Mucosa of stomach (tissue), 1 donor: ENCODE measurements around the gene TRAPPC4.
A peak's percentile ranks its signal among the peaks of the same experiment; 100 is the strongest.
"Not testable (repeated sequence)": the region's sequence is repeated elsewhere in the genome, so short reads cannot be mapped to it uniquely, and the experiment has no call there.

Experiments used
- H3K27me3 ChIP-seq: one replicate; pipeline ENCODE4 v1.7.0; 2013; ENCODE audit warnings: mild to moderate bottlenecking, low read length; ENCODE audit not compliant: control insufficient read depth, insufficient read depth
- H3K36me3 ChIP-seq: one replicate; pipeline ENCODE4 v1.7.0; 2013; ENCODE audit warnings: low read length; ENCODE audit not compliant: control insufficient read depth, insufficient read depth
- H3K4me1 ChIP-seq: one replicate; pipeline ENCODE4 v1.7.0; 2013; ENCODE audit warnings: mild to moderate bottlenecking, low read length; ENCODE audit not compliant: control insufficient read depth, insufficient read depth
- H3K4me3 ChIP-seq: one replicate; pipeline ENCODE4 v1.7.0; 2013; ENCODE audit warnings: low read length
- H3K9ac ChIP-seq: one replicate; pipeline ENCODE4 v1.7.0; 2013; ENCODE audit warnings: mild to moderate bottlenecking, low read length, moderate library complexity
- H3K9me3 ChIP-seq: one replicate; pipeline ENCODE4 v1.7.0; 2013; ENCODE audit warnings: mild to moderate bottlenecking, low read length, moderate library complexity; ENCODE audit not compliant: control insufficient read depth
- donor health status: Pancreatic carcinoma.

Gene TRAPPC4

DNA sequence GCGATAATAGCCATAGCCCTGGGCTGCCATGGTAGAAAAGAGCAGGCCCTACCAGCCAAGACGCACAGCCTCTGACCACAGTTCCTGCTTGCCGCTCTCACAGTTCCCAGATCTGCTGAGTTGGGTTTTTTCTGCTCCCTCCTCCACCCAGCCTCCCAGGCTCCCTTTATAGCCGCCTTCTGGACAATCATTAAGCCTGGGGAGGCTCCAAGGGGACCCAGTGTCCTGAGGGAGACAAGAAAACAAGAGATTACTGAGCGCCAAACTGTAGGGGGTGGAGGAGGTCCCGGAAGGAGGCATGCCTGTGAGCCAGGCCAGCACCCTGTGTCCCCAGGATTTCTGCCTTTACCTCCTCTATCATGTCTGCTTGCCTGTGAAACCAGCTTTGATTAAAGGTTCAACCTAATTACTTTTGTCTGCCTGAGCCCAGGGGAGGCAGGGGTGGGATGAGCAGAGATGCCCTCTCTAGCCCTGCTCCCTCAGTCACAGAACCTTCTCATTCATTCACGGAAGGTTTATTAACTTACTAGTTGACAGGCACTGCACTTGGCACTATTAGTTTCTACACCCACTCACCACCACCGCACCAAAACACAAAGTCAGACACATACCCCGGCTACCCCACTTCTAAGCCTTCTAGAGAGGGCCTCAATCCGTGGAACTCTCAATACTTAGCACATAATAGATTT, 10.9 kb downstream of the TRAPPC4 start:
- no peaks in the 10 kb centered on the region for H3K36me3 ChIP-seq
- no peaks in the 10 kb centered on the region for H3K27me3 ChIP-seq
- H3K9me3 ChIP-seq: no peaks in the 10 kb centered on the region
- peaks cover 42% of the 10 kb centered on the region for H3K4me1 ChIP-seq
- H3K9ac ChIP-seq: peak overlapping the region; percentile 83
- H3K4me3 ChIP-seq: peak overlapping the region; percentile 67

DNA sequence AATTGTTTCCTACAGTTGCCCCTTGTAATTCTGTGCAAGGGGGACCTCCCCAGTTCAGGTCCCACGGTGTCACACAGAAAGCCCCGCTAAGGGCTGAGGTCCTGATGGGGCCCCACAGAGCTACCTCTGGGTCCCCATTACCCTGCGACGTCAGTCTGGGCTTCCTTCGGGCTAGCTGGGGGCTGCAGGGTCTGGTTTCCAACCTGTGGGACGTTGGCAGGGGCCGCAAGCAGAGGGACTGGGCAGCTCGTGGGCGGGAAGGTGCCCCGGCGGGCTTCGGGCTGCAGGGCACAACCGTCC, 11.4 kb downstream of the TRAPPC4 start:
- H3K27me3 ChIP-seq: no peaks in the 10 kb centered on the region
- peak overlapping the region; percentile 67 for H3K4me3 ChIP-seq
- H3K36me3 ChIP-seq: no peaks in the 10 kb centered on the region
- no peaks in the 10 kb centered on the region for H3K9me3 ChIP-seq
- H3K4me1 ChIP-seq: peaks cover 37% of the 10 kb centered on the region
- peak overlapping the region; percentile 83 for H3K9ac ChIP-seq

DNA sequence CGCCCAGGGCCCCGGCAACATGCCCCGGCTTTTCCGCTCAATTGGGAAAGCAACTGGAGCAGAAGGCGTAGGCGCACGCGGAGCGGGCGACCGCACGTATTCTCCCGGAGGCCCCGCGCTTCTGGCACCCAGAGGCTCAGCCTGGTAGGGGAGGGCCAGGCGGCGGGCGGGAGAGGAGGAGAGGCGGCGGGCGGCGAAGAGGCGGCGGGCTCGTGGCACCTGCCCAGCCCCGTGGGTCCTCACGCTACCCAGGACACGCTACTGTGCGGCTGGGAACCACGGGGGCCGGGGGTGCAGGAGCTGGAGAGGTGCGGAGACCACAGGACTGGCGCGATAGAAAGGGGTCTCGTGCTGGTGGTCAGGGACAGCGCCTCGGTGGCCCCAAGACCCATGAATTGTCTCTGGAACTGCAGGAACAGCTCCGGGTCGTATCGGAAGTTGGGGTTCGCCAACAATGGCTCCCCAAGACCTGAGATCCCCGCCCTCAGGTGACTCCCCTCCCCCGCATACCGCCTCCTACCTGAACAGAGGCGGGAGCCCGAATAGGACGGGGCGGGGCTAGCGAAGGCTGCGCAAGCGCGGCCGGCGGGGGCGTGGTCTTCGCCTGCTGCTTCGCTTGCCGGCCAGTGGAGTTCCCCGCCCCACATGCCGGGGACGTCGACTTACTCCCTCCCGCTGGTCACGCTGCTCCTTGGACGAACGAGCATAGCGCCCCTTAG, 11.9 kb downstream of the TRAPPC4 start, which contains the start of gene SLC37A4:
Gene SLC37A4 (minus strand): TSS at position 549 of the 719 bp plus-strand sequence.
- Histone ChIP-seq H3K4me1 (peaks cover 34% of the 10 kb centered on the region), H3K36me3 (no peaks in the 10 kb centered on the region), H3K4me3 (peak within 1 kb of the TSS; percentile 67), H3K9ac (peak within 1 kb of the TSS; percentile 83), H3K9me3 (no peaks in the 10 kb centered on the region), H3K27me3 (no peaks in the 10 kb centered on the region)

DNA sequence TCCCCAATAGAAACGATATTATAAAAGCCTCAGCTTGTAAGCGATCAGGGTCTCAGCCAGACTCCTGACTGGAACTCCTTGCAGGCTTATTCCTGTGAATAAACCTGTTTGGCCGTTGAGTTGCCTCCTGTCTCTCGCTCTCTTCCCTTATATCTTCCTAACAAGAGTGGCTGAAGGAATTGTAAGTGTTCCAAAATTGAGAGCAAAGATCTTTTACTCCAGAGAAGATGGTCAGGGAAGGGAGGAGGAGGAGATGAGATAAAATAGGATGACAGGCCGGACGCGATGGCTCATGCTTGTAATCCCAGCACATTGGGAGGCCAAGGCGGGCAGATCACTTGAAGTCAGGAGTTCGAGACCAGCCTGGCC, 13.3 kb downstream of the TRAPPC4 start:
- no peaks in the 10 kb centered on the region for H3K36me3 ChIP-seq
- H3K27me3 ChIP-seq: no peaks in the 10 kb centered on the region
- H3K9me3 ChIP-seq: no peaks in the 10 kb centered on the region
- no peak overlapping the region for H3K4me3 ChIP-seq
- no peak overlapping the region for H3K9ac ChIP-seq
- H3K4me1 ChIP-seq: peaks cover 30% of the 10 kb centered on the region

DNA sequence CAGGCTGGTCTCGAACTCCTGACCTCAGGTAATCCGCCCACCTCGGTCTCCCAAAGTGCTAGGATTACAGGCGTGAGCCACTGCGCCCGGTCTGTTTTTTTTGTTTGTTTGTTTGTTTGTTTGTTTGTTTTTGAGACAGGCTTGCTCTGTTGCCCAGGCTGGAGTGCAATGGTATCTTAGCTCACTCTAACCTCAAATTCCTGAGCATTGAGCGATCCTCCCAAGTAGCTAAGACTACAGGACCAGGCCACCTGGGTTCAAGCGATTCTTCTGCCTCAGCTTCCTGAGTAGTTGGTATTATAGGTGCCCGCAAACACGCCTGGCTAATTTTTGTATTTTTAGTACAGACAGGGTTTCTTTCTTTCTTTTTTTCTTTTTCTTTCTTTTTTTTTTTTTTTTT, 14.9 kb downstream of the TRAPPC4 start:
- H3K9me3 ChIP-seq, H3K27me3 ChIP-seq, H3K4me3 ChIP-seq, H3K36me3 ChIP-seq, H3K9ac ChIP-seq: not testable (repeated sequence)
- peaks cover 16% of the 10 kb centered on the region for H3K4me1 ChIP-seq

DNA sequence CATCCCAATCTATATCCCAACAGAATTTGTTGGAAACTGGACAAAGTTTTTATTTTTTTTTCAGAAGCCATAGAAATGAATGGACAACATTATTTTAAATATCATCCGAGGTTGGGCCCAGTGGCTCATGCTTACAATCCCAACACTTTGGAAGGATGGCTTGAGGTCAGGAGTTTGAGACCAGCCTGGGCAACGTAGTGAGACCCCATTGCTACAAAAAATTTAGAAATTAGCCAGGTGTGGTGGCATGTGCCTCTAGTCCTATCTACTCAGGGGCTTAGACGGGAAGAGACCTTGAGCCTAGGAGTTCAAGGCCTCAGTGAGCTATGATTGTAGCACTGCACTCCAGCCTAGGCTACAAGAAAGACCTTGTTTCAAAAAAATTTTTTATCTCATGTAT, 16.2 kb downstream of the TRAPPC4 start:
- Histone ChIP-seq H3K27me3 (no peaks in the 10 kb centered on the region), H3K9ac (no peak overlapping the region), H3K4me1 (peaks cover 2% of the 10 kb centered on the region), H3K9me3 (no peaks in the 10 kb centered on the region), H3K4me3 (no peak overlapping the region), H3K36me3 (no peaks in the 10 kb centered on the region)

DNA sequence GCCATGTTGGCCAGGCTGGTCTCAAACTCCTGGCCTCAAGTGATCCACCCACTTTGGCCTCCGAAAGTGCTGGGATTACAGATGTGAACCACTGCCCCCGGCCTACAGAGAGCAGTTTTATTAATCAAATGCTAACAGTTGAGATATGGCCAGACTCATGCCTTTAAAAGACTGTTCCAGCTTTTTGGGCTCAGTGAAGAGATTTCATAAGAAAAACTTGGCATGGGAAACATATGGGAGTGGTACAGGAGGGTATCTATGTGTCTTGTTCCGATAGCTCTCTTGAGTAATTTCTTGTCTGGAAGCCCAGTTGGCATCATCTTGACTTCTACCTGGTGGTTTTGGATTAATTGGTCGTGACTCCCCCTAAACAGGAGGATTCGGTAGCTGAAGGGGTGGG, 20.3 kb downstream of the TRAPPC4 start:
- Histone ChIP-seq H3K4me3 (no peak overlapping the region), H3K9ac (no peak overlapping the region), H3K27me3 (no peaks in the 10 kb centered on the region), H3K36me3 (no peaks in the 10 kb centered on the region), H3K9me3 (no peaks in the 10 kb centered on the region), H3K4me1 (no peaks in the 10 kb centered on the region)

DNA sequence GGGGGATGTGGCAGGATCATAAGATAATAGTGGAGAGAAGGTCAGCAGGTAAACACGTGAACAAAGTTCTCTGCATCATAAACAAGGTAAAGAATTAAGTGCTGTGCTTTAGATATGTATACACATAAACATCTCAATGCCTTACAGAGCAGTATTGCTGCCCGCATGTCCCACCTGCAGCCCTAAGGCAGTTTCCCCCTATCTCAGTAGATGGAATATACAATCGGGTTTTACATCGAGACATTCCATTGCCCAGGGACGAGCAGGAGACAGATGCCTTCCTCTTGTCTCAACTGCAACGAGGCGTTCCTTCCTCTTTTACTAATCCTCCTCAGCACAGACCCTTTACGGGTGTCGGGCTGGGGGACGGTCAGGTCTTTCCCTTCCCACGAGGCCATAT, 20.9 kb downstream of the TRAPPC4 start:
- H3K4me1 ChIP-seq, H3K9ac ChIP-seq, H3K9me3 ChIP-seq, H3K4me3 ChIP-seq, H3K36me3 ChIP-seq, H3K27me3 ChIP-seq: not testable (repeated sequence)

DNA sequence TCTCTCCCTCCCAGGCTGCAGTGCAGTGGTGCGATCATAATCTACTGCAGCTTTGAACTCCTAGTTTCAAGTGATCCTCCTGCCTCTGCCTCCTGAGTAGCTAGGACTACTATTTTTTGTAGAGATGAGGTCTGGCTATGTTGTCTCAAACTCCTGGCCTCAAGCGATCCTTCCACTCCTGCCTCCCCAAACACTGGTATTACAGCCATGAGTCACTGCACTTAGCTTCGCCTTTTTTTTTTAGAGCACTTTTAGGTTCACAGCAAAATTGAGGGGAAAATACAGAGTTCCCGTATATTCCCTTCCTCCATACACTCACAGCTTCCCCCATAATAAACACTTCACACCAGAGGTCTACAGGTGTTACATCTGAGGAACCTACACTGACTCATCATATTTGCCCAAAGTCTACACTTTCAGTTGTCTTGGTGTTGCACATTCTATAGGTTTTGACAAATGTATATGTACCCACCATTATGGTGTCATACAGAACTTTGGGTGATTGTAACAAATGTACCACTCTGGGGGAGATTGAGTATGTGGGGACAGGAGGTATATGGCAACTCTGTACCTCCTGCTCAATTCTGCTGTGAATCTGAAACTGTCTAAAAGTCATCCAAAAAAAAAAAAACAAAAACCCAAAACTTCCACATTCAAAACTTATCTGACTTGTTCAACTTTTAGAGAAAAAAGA, 23.4 kb downstream of the TRAPPC4 start:
- H3K27me3 ChIP-seq: no peaks in the 10 kb centered on the region
- H3K4me3 ChIP-seq: no peak overlapping the region
- H3K9me3 ChIP-seq: no peaks in the 10 kb centered on the region
- H3K36me3 ChIP-seq: peaks cover 10% of the 10 kb centered on the region
- H3K4me1 ChIP-seq: no peaks in the 10 kb centered on the region
- no peak overlapping the region for H3K9ac ChIP-seq

DNA sequence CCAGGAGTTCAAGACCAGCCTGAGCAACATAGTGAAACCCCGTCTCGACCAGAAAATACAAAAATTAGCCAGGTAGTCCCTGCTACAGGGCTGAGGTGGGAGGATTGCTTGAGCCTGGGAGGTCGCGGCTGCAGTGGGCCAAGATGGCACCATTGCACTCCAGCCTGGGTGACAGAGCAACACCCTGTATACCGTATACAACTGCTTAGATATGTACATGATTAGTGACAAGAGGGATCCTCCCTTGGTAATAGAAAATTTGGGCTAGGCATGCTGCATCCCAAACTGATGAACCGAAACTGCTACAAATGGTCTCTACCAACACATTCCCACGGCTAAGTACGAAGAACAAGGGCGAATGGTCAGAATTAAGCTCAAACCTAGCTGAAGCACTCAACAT, 24.4 kb downstream of the TRAPPC4 start:
- H3K27me3 ChIP-seq: no peaks in the 10 kb centered on the region

DNA sequence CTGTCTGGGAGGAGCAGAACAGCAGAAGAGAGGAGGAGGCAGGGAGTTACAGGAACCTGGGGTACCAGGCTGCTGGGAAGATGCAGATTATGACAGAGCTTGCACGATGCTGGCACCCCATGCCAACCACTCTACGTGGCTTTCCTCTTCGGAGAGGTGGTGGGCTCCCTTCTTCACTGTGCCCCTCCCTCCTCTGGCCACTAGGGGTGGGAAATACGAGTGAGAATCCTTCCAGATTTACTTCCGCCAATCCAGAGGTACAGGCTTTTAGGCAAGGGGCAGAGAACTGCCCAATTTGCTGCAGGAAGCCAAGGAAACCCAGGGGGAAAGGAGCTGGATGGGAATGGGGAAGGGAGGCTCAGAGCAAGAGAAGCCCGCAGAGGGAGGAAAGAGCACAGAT, 26.1 kb downstream of the TRAPPC4 start:
- no peak overlapping the region for H3K9ac ChIP-seq
- no peaks in the 10 kb centered on the region for H3K9me3 ChIP-seq
- H3K4me3 ChIP-seq: no peak overlapping the region
- peaks cover 29% of the 10 kb centered on the region for H3K36me3 ChIP-seq
- no peaks in the 10 kb centered on the region for H3K4me1 ChIP-seq
- no peaks in the 10 kb centered on the region for H3K27me3 ChIP-seq

More for the DNA sequence above, 24.4 kb downstream of the TRAPPC4 start:
- Histone ChIP-seq H3K9ac (no peak overlapping the region), H3K9me3 (no peaks in the 10 kb centered on the region), H3K4me3 (no peak overlapping the region), H3K36me3 (peaks cover 17% of the 10 kb centered on the region), H3K4me1 (no peaks in the 10 kb centered on the region)

DNA sequence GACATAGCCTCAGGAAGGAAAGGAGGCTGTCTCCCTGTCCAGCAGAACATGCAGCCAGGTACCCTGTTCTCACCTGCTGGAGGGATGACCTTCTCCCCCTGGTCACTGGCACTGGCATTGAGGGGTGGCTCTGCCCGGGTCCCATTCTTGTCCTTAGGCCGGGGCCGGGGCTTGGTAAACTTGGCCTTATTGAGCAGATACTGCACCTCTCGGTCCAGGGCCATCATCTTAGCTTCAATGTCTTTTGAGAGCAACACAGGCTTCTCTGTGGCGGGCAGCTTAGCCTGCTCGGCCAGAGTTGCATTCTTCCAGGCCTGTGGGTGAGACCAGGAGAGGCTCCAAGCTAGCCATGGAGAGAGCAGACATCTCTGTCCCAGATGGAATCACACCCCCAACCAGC, 27.9 kb downstream of the TRAPPC4 start:
- H3K4me1 ChIP-seq: no peaks in the 10 kb centered on the region
- no peak overlapping the region for H3K9ac ChIP-seq
- H3K4me3 ChIP-seq: no peak overlapping the region
- no peaks in the 10 kb centered on the region for H3K27me3 ChIP-seq
- H3K36me3 ChIP-seq: peaks cover 29% of the 10 kb centered on the region
- no peaks in the 10 kb centered on the region for H3K9me3 ChIP-seq
